Heart left ventricle (tissue), 16 donors: ENCODE data around the gene AHSP. TPM values are rescaled to one million over a fixed set of nuclear protein-coding genes. Genes with fewer than 3 reads are reported as not detected.

ENCODE experiments used
- ATAC-seq, 4 donors: fragments of 200-7000 bp; cut with Tn5 transposase; one replicate each; pipeline ENCODE4 v1.9.1; 2020 to 2022; ENCODE audit warnings: moderate library complexity in 4 of 4, mild to moderate bottlenecking in 3 of 4, moderate number of reproducible peaks in 1 of 4
- DNase-seq, 5 donors: peaks; one replicate each; pipeline ENCODE4 v3.0.0-alpha.2; 2020
- H3K27ac ChIP-seq, 12 donors: fragments of 200-600 bp; sonication (generic) in 4 of 12; one replicate each; pipeline versions ENCODE4 v1.5.0 to v1.8.0; 2016 to 2022; ENCODE audit warnings: mild to moderate bottlenecking in 2 of 12
- H3K27me3 ChIP-seq, 9 donors: fragments of 200-600 bp; sonication (generic) in 2 of 9; one replicate each; pipeline versions ENCODE4 v1.5.1 to v1.8.0; 2016 to 2022; ENCODE audit warnings: mild to moderate bottlenecking in 3 of 9
- H3K36me3 ChIP-seq, 9 donors: fragments of 200-600 bp; sonication (generic) in 2 of 9; one replicate each; pipeline versions ENCODE4 v1.5.0 to v1.8.0; 2018 to 2022; ENCODE audit warnings: mild to moderate bottlenecking in 2 of 9
- H3K4me1 ChIP-seq, 12 donors: fragments of 200-600 bp; sonication (generic) in 4 of 12; one replicate each; pipeline versions ENCODE4 v1.5.0 to v1.8.0; 2016 to 2022; ENCODE audit warnings: mild to moderate bottlenecking in 3 of 12
- H3K4me3 ChIP-seq, 12 donors: fragments of 200-600 bp; sonication (generic) in 4 of 12; one replicate each; pipeline versions ENCODE4 v1.5.0 to v1.8.0; 2017 to 2022; ENCODE audit warnings: mild to moderate bottlenecking in 9 of 12, moderate library complexity in 4 of 12
- H3K9me3 ChIP-seq, 12 donors: fragments of 200-600 bp; sonication (generic) in 4 of 12; one replicate each; pipeline versions ENCODE4 v1.5.0 to v1.8.0; 2016 to 2022; ENCODE audit warnings: mild to moderate bottlenecking in 1 of 12
- POLR2A ChIP-seq, 2 donors: fragments of 450-650 bp; IDR thresholded peaks; one replicate each; pipeline ENCODE4 v1.6.1; 2017; ENCODE audit warnings: antibody characterized with exemption in 2 of 2, mild to moderate bottlenecking in 2 of 2, moderate library complexity in 2 of 2
- WGBS, 4 donors: extraction: QIAGEN DNeasy Blood & Tissue Kit in 2 of 4; methylation state at CpG; one replicate each; pipeline versions ENCODE4 v1.1.5 to v1.1.7; 2013 to 2018; 5-methylcytosine and 5-hydroxymethylcytosine counted together
- intact Hi-C, 10 donors: fragments of 100-400 bp; cut with DNase I; formaldehyde crosslinking; loops; one replicate each; pipeline versions ENCODE4 v1.11.1 to v1.14.2; 2022
- polyA plus RNA-seq, 2 donors: library from polyadenylated mRNA; stranded (reverse); fragments of 200-250 nt; gene quantifications; one replicate each; pipeline ENCODE4 v1.2.3, GENCODE V29; 2013
- total RNA-seq, 9 donors: library from RNA; depleted of rRNA in 2 of 9; stranded (reverse); fragments of >200 nt in 2 of 9; fragmentation: NEBNext Ultra II Directional in 3 of 9; extraction: Animal tissue kit (Norgen Biotek cat#: 25700) in 3 of 9; gene quantifications; one replicate each; pipeline versions ENCODE4 v1.1.0 to v1.2.4, GENCODE V29; 2016 to 2023
- TF ChIP-seq, protein P1 (sequence below), 12 donors: fragments of 200-600 bp; sonication (generic) in 4 of 12; IDR thresholded peaks; one replicate each; pipeline versions ENCODE4 v1.5.0 to v1.8.0; 2018 to 2022; ENCODE audit warnings: antibody characterized with exemption in 12 of 12, mild to moderate bottlenecking in 5 of 12
- donor health status: ischemic (EF 13 %, LVEDD 7.1; RV severe dilation, severe dysfunction).
- donor health status: healthy with polysubstance abuse.
- donor health status: DM: no; HTN: yes; CAD: no.
- donor health status: DM: no; HTN: no; CAD: no.
- donor health status: ischemic (EF 25% LVEDD 6.9; RV normal size, moderate dysfunction).
- donor health status: ischemic (EF 25% LVEDD 5.7; RV mildly dilated, moderate dysfunction).
- donor health status: healthy.
- donor health status: DM: yes; HTN: yes; CAD: no.
- donor health status: ischemic (EF 35%, LVEDD 5.7; RV mildly dilated, moderate dysfunction).
- donor health status: nonischemic (EF 11% LVEDD 7.7; RV severe dilation, severe dysfunction).
- donor health status: DM: yes; HTN: yes; CAD: no.
- donor health status: PGD.
- donor health status: ischemic (EF 29% LVEDD 5.4; RV normal size, mild dysfunction).
- donor health status: nonischemic (EF 23%, LVEDD 6.1; RV moderate dilation, normal function).

The AHSP gene
- total and polyA plus RNA-seq, 11 donors: 2.2 TPM; not detected in 10

- H3K4me1 ChIP-seq: peaks cover 8 to 29% (median 21%) of the 10 kb centered on the region in 12 donors
- no peak overlapping the region for H3K4me3 ChIP-seq
- H3K27ac ChIP-seq: no peak overlapping the region
- TF ChIP-seq POLR2A (IDR thresholded peaks at IDR 0.05): no peak
- TF ChIP-seq, protein P1, sequence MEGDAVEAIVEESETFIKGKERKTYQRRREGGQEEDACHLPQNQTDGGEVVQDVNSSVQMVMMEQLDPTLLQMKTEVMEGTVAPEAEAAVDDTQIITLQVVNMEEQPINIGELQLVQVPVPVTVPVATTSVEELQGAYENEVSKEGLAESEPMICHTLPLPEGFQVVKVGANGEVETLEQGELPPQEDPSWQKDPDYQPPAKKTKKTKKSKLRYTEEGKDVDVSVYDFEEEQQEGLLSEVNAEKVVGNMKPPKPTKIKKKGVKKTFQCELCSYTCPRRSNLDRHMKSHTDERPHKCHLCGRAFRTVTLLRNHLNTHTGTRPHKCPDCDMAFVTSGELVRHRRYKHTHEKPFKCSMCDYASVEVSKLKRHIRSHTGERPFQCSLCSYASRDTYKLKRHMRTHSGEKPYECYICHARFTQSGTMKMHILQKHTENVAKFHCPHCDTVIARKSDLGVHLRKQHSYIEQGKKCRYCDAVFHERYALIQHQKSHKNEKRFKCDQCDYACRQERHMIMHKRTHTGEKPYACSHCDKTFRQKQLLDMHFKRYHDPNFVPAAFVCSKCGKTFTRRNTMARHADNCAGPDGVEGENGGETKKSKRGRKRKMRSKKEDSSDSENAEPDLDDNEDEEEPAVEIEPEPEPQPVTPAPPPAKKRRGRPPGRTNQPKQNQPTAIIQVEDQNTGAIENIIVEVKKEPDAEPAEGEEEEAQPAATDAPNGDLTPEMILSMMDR (IDR thresholded peaks at IDR 0.05): no peak
- no peaks in the 10 kb centered on the region for H3K9me3 ChIP-seq
- WGBS, 4 donors: 92 to 96% (median 93%) methylated on average over 17 of the region's 17 CpGs
- ATAC-seq (no peak), DNase-seq (no peak)
- peaks cover 0 to 23% (median 7%) of the 10 kb centered on the region in 9 donors for H3K27me3 ChIP-seq
- peaks cover 0 to 10% (median 5%) of the 10 kb centered on the region in 9 donors for H3K36me3 ChIP-seq
- intact Hi-C loops: loop anchor here in 2 of 10 donors (1.0 to 10.0 kb wide), 2 partner anchors 12 to 219 kb away; no protein-coding TSS in a partner anchor
Observed at GRCh38 chr16:31485571-31485970, 42.1 kb upstream of the AHSP start.

DNA sequence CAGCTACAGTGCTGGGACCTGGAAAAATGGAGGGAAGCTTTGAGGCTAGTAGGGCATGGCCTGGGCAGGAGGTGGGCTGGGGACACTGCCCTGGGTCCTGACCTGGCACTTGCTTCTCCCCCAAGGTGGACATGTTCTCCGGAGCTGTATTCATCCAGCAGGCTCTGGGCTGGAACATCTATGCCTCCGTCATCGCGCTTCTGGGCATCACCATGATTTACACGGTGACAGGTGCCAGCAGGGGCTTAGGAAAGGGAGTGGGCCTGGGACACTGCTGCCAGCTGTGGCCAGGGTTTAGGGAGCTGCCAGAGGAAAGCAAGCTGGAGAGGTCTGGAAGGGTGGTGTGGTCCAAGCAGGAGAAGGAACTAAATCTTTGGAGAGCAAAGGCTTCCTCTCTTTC lies 41.7 kb upstream of the AHSP start:
- Histone ChIP-seq H3K27ac (no peak overlapping the region), H3K27me3 (peaks cover 0 to 23% (median 7%) of the 10 kb centered on the region in 9 donors), H3K36me3 (peaks cover 0 to 13% (median 10%) of the 10 kb centered on the region in 9 donors), H3K4me3 (no peak overlapping the region), H3K9me3 (no peaks in the 10 kb centered on the region), H3K4me1 (peaks cover 8 to 24% (median 17%) of the 10 kb centered on the region in 12 donors)
- TF ChIP-seq, protein P1 (IDR thresholded peaks at IDR 0.05): no peak
- TF ChIP-seq POLR2A (IDR thresholded peaks at IDR 0.05): no peak
- 88 to 98% (median 97%) methylated on average over 1 to 5 of the region's 5 CpGs for WGBS, 4 donors
- ATAC-seq (no peak), DNase-seq (no peak)
- intact Hi-C loops: loop anchor here in 1 of 10 donors (10.0 kb wide), 1 partner anchor 219 kb away; no protein-coding TSS in a partner anchor

GRCh38 chr16:31487071-31487719 lies 40.5 kb upstream of the AHSP start:
- TF ChIP-seq POLR2A (IDR thresholded peaks at IDR 0.05): no peak
- TF ChIP-seq, protein P1 (IDR thresholded peaks at IDR 0.05): no peak
- H3K9me3 ChIP-seq: no peaks in the 10 kb centered on the region
- H3K27me3 ChIP-seq: peaks cover 0 to 23% (median 7%) of the 10 kb centered on the region in 9 donors
- H3K36me3 ChIP-seq: peaks cover 0 to 25% (median 17%) of the 10 kb centered on the region in 9 donors
- no peak for DNase-seq
- peak overlapping the region; percentile 27 to 68 (median 58) for H3K4me3 ChIP-seq
- intact Hi-C loops: loop anchor here in 1 of 10 donors (10.0 kb wide), 1 partner anchor 218 kb away; no protein-coding TSS in a partner anchor
- peak in 1 of 4 donors; percentile 2 for ATAC-seq
- WGBS, 4 donors: 9 to 42% (median 22%) methylated on average over 7 to 48 of the region's 48 CpGs
- H3K4me1 ChIP-seq: peaks cover 8 to 22% (median 17%) of the 10 kb centered on the region in 12 donors
- no peak overlapping the region for H3K27ac ChIP-seq

DNA sequence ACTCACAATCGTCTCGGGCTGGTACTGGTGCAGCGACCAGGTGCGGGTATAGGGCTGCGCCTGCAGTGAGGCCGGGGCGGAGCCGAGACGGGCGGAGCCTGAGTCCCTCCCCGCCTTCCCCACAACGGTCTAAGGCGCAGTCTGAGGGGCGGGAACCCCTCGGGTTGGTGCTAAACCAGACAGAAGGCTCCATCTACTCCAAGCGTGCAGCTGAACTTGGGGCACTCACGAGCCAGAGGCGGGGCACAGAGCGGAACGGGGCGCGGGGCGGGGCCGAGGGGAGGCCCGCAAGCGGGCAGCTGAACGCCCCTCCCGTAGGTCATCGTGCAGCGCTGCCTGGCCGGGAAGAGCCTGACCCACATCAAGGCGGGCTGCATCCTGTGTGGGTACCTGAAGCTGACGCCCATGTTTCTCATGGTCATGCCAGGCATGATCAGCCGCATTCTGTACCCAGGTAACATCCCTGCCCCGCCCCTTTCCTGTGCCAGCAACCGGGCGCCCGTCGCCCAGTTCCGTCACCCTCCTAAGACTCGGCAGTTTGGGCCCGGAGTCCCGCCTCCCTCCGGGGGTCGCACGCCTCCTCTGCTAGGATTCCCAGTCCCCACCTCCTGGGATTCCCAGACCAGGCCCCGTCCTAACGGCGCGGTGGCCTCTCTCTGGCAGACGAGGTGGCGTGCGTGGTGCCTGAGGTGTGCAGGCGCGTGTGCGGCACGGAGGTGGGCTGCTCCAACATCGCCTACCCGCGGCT lies 39.8 kb upstream of the AHSP start:
- Histone ChIP-seq H3K4me3 (peak overlapping the region; percentile 27 to 68 (median 58)), H3K36me3 (peaks cover 0 to 32% (median 24%) of the 10 kb centered on the region in 9 donors), H3K9me3 (no peaks in the 10 kb centered on the region), H3K27me3 (peaks cover 0 to 23% (median 7%) of the 10 kb centered on the region in 9 donors), H3K4me1 (peaks cover 8 to 22% (median 17%) of the 10 kb centered on the region in 12 donors), H3K27ac (no peak overlapping the region)
- DNase-seq (peak in 1 of 5 donors; percentile 72), ATAC-seq (peak; percentile 42 to 65 (median 63))
- intact Hi-C loops: loop anchor here in 1 of 10 donors (10.0 kb wide), 1 partner anchor 217 kb away; no protein-coding TSS in a partner anchor
- WGBS, 4 donors: 0 to 1% (median 1%) methylated on average over 10 to 60 of the region's 60 CpGs
- TF ChIP-seq POLR2A (IDR thresholded peaks at IDR 0.05): no peak
- TF ChIP-seq, protein P1 (IDR thresholded peaks at IDR 0.05): no peak
